ENCODE results near the gene DET1. TPM values are rescaled to one million over a fixed set of nuclear protein-coding genes. Genes with fewer than 3 reads are reported as not detected.

DET1 gene
- total RNA-seq, 1 donor from 2014 or later: 8.0 TPM

- no peak for DNase-seq
Measured at GRCh38 chr15:88465633-88466224, 80.8 kb downstream of the DET1 start.

- DNase-seq: no peak
Measured at GRCh38 chr15:88463870-88464532, 82.5 kb downstream of the DET1 start.

Small RNAs within 50 kb of the gene (small RNA-seq; reads per million reads assigned to genes)
- gene AC013489.2 (ENCODE audit: low replicate concordance): not detected

Other genes with a start within 250 kb of the DET1 start
- 12.8 TPM for gene MRPL46, start 79.3 kb downstream of the DET1 start, total RNA-seq
- 17.4 TPM for gene MRPS11, start 79.0 kb downstream of the DET1 start, total RNA-seq
- 8.1 TPM for gene AEN, start 74.7 kb upstream of the DET1 start, total RNA-seq
- 3.5 TPM for gene ISG20, start 92.3 kb upstream of the DET1 start, total RNA-seq

Data from skin of body (tissue), 3 donors.